Measurements from ENCODE around the gene REST. TPM values are rescaled to one million over a fixed set of nuclear protein-coding genes. Genes with fewer than 3 reads are reported as not detected.
A peak's percentile ranks its signal among the peaks of the same experiment; 100 is the strongest.
"Not testable (repeated sequence)": the region's sequence is repeated elsewhere in the genome, so short reads cannot be mapped to it uniquely, and the experiment has no call there.

The REST gene
- total and polyA plus RNA-seq, 4 donors: 5.7 to 39.1 (median 20.1) TPM

- H3K9me3 ChIP-seq (ENCODE audit: control insufficient read depth, low read length): no peaks in the 10 kb centered on the region
Observed at GRCh38 chr4:56905796-56906195, 1.9 kb upstream of the REST start.

GRCh38 chr4:56906489-56907393, 959 bp upstream of the REST start:
- DNase-seq (no peak), ATAC-seq (ENCODE audit: low FRiP score) (no peak)
- Histone ChIP-seq H3K27ac (ENCODE audit: low read depth in 1 of 2, low read length in 2 of 2) (no peak overlapping the region), H3K27me3 (ENCODE audit: control insufficient read depth in 1 of 2, insufficient read depth in 2 of 2, low read length in 1 of 2) (no peaks in the 10 kb centered on the region), H3K4me1 (ENCODE audit: control insufficient read depth in 1 of 2, insufficient read depth in 2 of 2, low read length in 2 of 2) (peaks cover 0 to 3% of the 10 kb centered on the region in 2 donors), H3K4me3 (ENCODE audit: low read length in 2 of 2) (peak overlapping the region; percentile 82 to 95), H3K36me3 (ENCODE audit: control insufficient read depth in 1 of 2, insufficient read depth in 2 of 2, low read length in 1 of 2) (no peaks in the 10 kb centered on the region), H3K9me3 (ENCODE audit: control insufficient read depth, low read length) (no peaks in the 10 kb centered on the region)
- intact Hi-C loops (cut with DNase I): loop anchor here in 1 of 2 donors (5.0 kb wide), 1 partner anchor 71 kb away; the partner anchor contains the start of genes NOA1 and POLR2B
- WGBS, 2 donors: 20 to 22% methylated on average over 19 of the region's 19 CpGs

More at GRCh38 chr4:56905796-56906195, 1.9 kb upstream of the REST start:
- intact Hi-C loops (cut with DNase I): loop anchor here in 1 of 2 donors (5.0 kb wide), 1 partner anchor 72 kb away; the partner anchor contains the start of genes NOA1 and POLR2B
- ATAC-seq (ENCODE audit: low FRiP score): no peak
- Histone ChIP-seq H3K4me1 (ENCODE audit: control insufficient read depth in 1 of 2, insufficient read depth in 2 of 2, low read length in 2 of 2) (peaks cover 0 to 3% of the 10 kb centered on the region in 2 donors), H3K27ac (ENCODE audit: low read depth in 1 of 2, low read length in 2 of 2) (no peak overlapping the region), H3K4me3 (ENCODE audit: low read length in 2 of 2) (no peak overlapping the region), H3K27me3 (ENCODE audit: control insufficient read depth in 1 of 2, insufficient read depth in 2 of 2, low read length in 1 of 2) (no peaks in the 10 kb centered on the region), H3K36me3 (ENCODE audit: control insufficient read depth in 1 of 2, insufficient read depth in 2 of 2, low read length in 1 of 2) (no peaks in the 10 kb centered on the region)
- DNase-seq: no peak
- WGBS, 2 donors: 89 to 94% methylated on average over 1 of the region's 1 CpG

- no peaks in the 10 kb centered on the region for H3K9me3 ChIP-seq (ENCODE audit: control insufficient read depth, low read length)
- H3K4me1 ChIP-seq (ENCODE audit: control insufficient read depth in 1 of 2, insufficient read depth in 2 of 2, low read length in 2 of 2): peaks cover 2 to 3% of the 10 kb centered on the region in 2 donors
- H3K4me3 ChIP-seq (ENCODE audit: low read length in 2 of 2): peak overlapping the region; percentile 82 to 94
- peak; percentile 82 to 93 for DNase-seq
- no peaks in the 10 kb centered on the region for H3K27me3 ChIP-seq (ENCODE audit: control insufficient read depth in 1 of 2, insufficient read depth in 2 of 2, low read length in 1 of 2)
- H3K36me3 ChIP-seq (ENCODE audit: control insufficient read depth in 1 of 2, insufficient read depth in 2 of 2, low read length in 1 of 2): no peaks in the 10 kb centered on the region
- WGBS, 2 donors: 0 to 1% methylated on average over 26 to 110 of the region's 110 CpGs
- intact Hi-C loops (cut with DNase I): loop anchor here (2.0 to 5.0 kb wide), 2 partner anchors 69 to 70 kb away; partner anchors contain the start of genes POLR2B (in 2 of the 2) and NOA1 (in 1 of the 2)
- H3K27ac ChIP-seq (ENCODE audit: low read depth in 1 of 2, low read length in 2 of 2): peak overlapping the region; percentile 71 to 97
- peak; percentile 87 for ATAC-seq (ENCODE audit: low FRiP score)
Observed at GRCh38 chr4:56908206-56909085, 746 bp downstream of the REST start.

- ATAC-seq (ENCODE audit: low FRiP score) (peak; percentile 17), DNase-seq (peak in 1 of 2 donors; percentile 69)
- Histone ChIP-seq H3K4me1 (ENCODE audit: control insufficient read depth in 1 of 2, insufficient read depth in 2 of 2, low read length in 2 of 2) (peaks cover 3% of the 10 kb centered on the region in 2 donors), H3K4me3 (ENCODE audit: low read length in 2 of 2) (peak overlapping the region; percentile 82 to 94), H3K9me3 (ENCODE audit: control insufficient read depth, low read length) (no peaks in the 10 kb centered on the region), H3K36me3 (ENCODE audit: control insufficient read depth in 1 of 2, insufficient read depth in 2 of 2, low read length in 1 of 2) (no peaks in the 10 kb centered on the region), H3K27ac (ENCODE audit: low read depth in 1 of 2, low read length in 2 of 2) (peak overlapping the region; percentile 71 to 97), H3K27me3 (ENCODE audit: control insufficient read depth in 1 of 2, insufficient read depth in 2 of 2, low read length in 1 of 2) (no peaks in the 10 kb centered on the region)
- intact Hi-C loops (cut with DNase I): loop anchor here (2.0 to 5.0 kb wide), 2 partner anchors 68 to 70 kb away; partner anchors contain the start of genes POLR2B (in 2 of the 2) and NOA1 (in 1 of the 2)
- WGBS, 2 donors: 1% methylated on average over 41 of the region's 41 CpGs
Observed at GRCh38 chr4:56909086-56909894, 1.6 kb downstream of the REST start.

GRCh38 chr4:56910172-56910967, 2.7 kb downstream of the REST start:
- intact Hi-C loops (cut with DNase I): loop anchor here in 1 of 2 donors (10.0 kb wide), 1 partner anchor 204 kb away; the partner anchor contains the start of gene IGFBP7
- DNase-seq: no peak
- Histone ChIP-seq H3K27ac (ENCODE audit: low read depth in 1 of 2, low read length in 2 of 2) (no peak overlapping the region), H3K9me3 (ENCODE audit: control insufficient read depth, low read length) (no peaks in the 10 kb centered on the region), H3K4me3 (ENCODE audit: low read length in 2 of 2) (no peak overlapping the region), H3K27me3 (ENCODE audit: control insufficient read depth in 1 of 2, insufficient read depth in 2 of 2, low read length in 1 of 2) (no peaks in the 10 kb centered on the region), H3K36me3 (ENCODE audit: control insufficient read depth in 1 of 2, insufficient read depth in 2 of 2, low read length in 1 of 2) (no peaks in the 10 kb centered on the region), H3K4me1 (ENCODE audit: control insufficient read depth in 1 of 2, insufficient read depth in 2 of 2, low read length in 2 of 2) (peaks cover 3 to 4% of the 10 kb centered on the region in 2 donors)
- no peak for ATAC-seq (ENCODE audit: low FRiP score)
- 72 to 82% methylated on average over 6 of the region's 6 CpGs for WGBS, 2 donors

GRCh38 chr4:56914336-56914735, 6.6 kb downstream of the REST start:
- intact Hi-C loops (cut with DNase I): loop anchor here in 1 of 2 donors (10.0 kb wide), 1 partner anchor 200 kb away; the partner anchor contains the start of gene IGFBP7
- Histone ChIP-seq H3K4me1 (ENCODE audit: control insufficient read depth in 1 of 2, insufficient read depth in 2 of 2, low read length in 2 of 2) (peaks cover 3 to 4% of the 10 kb centered on the region in 2 donors), H3K9me3 (ENCODE audit: control insufficient read depth, low read length) (no peaks in the 10 kb centered on the region), H3K27me3 (ENCODE audit: control insufficient read depth in 1 of 2, insufficient read depth in 2 of 2, low read length in 1 of 2) (no peaks in the 10 kb centered on the region), H3K4me3 (ENCODE audit: low read length in 2 of 2) (no peak overlapping the region), H3K36me3 (ENCODE audit: control insufficient read depth in 1 of 2, insufficient read depth in 2 of 2, low read length in 1 of 2) (no peaks in the 10 kb centered on the region), H3K27ac (ENCODE audit: low read depth in 1 of 2, low read length in 2 of 2) (no peak overlapping the region)
- ATAC-seq (ENCODE audit: low FRiP score) (no peak), DNase-seq (no peak)
- WGBS, 2 donors: 50 to 59% methylated on average over 3 of the region's 3 CpGs

GRCh38 chr4:56914977-56915376, 7.3 kb downstream of the REST start:
- not testable (repeated sequence) for H3K27me3 ChIP-seq (ENCODE audit: control insufficient read depth in 1 of 2, insufficient read depth in 2 of 2, low read length in 1 of 2); H3K4me3 ChIP-seq (ENCODE audit: low read length in 2 of 2); H3K36me3 ChIP-seq (ENCODE audit: control insufficient read depth in 1 of 2, insufficient read depth in 2 of 2, low read length in 1 of 2); H3K4me1 ChIP-seq (ENCODE audit: control insufficient read depth in 1 of 2, insufficient read depth in 2 of 2, low read length in 2 of 2); ATAC-seq (ENCODE audit: low FRiP score); H3K27ac ChIP-seq (ENCODE audit: low read depth in 1 of 2, low read length in 2 of 2); DNase-seq; H3K9me3 ChIP-seq (ENCODE audit: control insufficient read depth, low read length)
- intact Hi-C loops (cut with DNase I): loop anchor here in 1 of 2 donors (10.0 kb wide), 1 partner anchor 200 kb away; the partner anchor contains the start of gene IGFBP7
- 94 to 97% methylated on average over 12 of the region's 12 CpGs for WGBS, 2 donors
